GM18520 (cell line): ENCODE data around the gene SDF2.
"Not testable (repeated sequence)": the region's sequence is repeated elsewhere in the genome, so short reads cannot be mapped to it uniquely, and the experiment has no call there.

ENCODE experiments used
- ATAC-seq: cut with Tn5 transposase; IDR thresholded peaks from one replicate; pipeline ENCODE4 v1.9.1; 2021; ENCODE audit not compliant: unreplicated experiment

Gene SDF2

DNA sequence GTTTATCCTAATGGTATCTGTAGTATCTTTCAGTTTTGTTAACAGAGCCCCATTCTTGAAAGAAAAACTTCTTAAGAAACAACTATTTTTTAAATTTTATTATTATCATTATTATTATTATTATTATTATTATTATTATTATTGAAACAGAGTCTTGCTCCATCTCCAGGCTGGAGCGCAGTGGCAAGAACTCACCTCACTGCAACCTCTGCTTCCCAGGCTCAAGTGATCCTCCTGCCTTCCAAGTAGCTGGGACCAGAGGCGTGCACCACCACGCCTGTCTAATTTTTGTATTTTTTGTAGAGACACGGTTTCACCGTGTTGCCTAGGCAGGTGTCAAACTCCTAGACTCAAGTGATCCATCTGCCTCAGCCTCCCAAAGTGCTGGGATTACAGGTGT, 23.7 kb upstream of the SDF2 start:
- no peak for ATAC-seq

GRCh38 chr17:28684963-28685362, 23.3 kb upstream of the SDF2 start:
- ATAC-seq = no peak

DNA sequence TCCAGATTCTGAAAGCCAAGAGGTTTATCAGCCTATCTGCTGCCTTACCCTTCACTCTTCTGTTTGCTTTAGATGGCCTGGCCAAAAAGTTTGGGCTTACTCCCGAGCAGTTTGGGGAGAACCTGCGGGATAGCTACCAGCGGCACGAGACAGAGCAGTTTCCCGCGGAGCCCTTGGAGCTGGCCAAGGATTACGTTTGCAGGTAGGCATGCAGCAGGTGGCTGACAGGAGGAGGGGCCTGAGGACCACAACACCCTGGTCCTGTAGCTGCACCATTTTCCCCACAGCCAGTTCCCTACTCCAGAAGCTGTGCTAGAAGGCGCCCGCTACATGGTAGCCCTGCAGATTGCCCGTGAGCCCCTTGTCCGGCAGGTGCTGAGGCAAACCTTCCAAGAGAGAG, 20.9 kb upstream of the SDF2 start:
- no peak for ATAC-seq

DNA sequence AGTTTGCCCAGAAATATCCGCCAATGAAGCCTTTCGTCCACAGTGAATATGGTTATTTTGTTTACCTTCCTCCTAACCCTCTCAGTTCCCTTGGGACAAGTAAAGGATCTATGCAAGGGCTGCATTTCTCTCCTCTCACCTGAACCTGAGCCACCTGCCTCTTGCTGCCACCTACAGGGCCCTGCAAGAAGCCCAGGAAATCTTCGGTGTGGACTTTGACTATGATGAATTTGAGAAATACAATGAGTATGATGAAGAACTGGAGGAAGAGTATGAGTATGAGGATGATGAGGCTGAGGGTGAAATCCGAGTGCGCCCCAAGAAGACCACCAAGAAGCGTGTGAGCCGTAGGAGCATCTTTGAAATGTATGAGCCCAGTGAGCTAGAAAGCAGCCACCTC, 14.3 kb upstream of the SDF2 start:
- ATAC-seq = no peak

GRCh38 chr17:28675490-28675889, 13.8 kb upstream of the SDF2 start:
- ATAC-seq = no peak

DNA sequence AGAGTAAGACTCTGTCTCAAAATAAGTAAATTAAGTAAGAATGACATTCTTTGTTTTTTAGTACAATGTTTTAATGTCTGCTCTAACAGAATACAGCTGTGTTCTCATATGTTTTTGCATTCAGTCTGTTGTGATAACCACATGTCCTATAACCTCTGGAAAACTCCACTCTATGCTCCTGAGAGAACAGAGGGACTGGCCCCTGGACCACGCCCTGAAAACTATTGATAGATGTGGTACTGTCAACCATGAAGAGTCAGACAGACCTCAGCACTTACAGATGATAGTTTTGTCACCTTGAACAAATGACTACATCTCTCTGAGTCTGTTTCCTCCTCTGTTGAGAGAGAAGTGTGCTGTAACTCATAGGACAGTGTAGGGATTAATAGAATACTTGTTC, 8.2 kb upstream of the SDF2 start:
- no peak for ATAC-seq

DNA sequence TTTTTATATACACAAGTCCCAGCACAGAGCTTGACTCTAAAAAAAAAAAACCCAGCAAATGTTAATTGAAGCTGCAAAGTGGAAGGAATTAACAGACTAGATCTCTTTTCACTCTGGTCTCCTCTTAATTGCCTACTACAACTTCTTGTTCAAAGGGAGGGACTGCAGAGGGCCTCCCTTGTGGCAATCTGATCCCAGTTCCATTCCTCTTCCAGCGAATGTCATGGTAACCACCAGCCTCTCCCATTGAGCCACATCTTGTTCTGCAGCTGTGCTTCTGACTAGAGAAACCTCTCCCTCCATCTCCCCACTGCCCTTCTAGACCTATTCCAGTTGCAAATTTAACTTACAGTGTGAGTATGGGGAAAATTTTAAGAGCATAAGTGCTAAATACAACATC, 6.2 kb upstream of the SDF2 start:
- ATAC-seq = no peak

GRCh38 chr17:28665994-28666393, 4.3 kb upstream of the SDF2 start:
- no peak for ATAC-seq

GRCh38 chr17:28663723-28664122, 2.0 kb upstream of the SDF2 start:
- no peak for ATAC-seq

DNA sequence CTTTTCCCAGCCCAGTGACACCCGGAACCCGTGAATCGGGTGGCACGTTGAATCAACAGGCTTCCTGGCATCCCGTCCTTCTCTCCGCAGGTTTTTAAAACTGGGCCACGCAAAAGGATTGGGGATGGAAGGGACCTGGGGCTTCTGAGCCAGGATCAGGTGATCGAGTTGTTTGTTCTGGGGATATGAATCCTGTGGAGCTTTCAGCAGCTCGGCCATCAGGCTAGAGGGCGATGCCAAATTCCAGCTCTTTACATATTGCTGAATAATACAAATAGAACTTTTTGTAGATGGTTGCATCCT, 772 bp upstream of the SDF2 start:
- ATAC-seq = no peak

- ATAC-seq = not testable (repeated sequence)
Measured at GRCh38 chr17:28659497-28659881, 2.2 kb downstream of the SDF2 start.

DNA sequence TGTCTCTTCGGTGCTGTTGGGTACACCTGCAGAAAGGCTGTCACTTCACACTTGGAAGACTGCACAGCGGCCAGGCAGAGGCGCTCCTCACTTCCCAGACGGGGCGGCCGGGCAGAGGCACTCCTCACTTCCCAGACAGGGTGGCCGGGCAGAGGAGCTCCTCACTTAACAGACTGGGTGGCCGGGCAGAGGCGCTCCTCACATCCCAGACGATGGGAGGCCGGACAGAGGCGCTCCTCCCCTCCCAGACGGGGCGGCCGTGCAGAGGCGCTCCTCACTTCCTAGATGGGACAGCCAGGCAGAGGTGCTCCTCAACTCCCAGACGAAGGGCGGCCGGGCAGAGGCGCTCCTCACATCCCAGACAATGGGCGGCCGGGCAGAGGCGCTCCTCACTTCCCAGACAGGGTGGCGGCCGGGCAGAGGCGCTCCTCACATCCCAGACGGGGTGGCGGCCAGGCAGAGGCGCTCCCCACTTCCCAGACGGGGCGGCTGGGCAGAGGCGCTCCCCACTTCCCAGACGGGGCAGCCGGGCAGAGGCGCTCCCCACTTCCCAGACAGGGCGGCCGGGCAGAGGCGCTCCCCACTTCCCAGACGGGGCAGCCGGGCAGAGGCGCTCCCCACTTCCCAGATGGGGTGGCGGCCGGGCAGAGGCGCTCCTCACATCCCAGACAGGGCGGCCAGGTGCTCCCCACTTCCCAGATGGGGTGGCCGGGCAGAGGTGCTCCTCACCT, 2.8 kb downstream of the SDF2 start:
- ATAC-seq = not testable (repeated sequence)

DNA sequence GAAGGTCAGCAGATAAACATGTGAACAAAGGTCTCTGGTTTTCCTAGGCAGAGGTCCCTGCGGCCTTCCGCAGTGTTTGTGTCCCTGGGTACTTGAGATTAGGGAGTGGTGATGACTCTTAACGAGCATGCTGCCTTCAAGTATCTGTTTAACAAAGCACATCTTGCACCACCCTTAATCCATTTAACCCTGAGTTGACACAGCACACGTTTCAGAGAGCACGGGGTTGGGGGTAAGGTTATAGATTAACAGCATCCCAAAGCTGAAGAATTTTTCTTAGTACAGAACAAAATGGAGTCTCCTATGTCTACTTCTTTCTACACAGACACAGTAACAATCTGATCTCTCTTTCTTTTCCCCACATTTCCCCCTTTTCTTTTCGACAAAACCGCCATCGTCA, 3.4 kb downstream of the SDF2 start:
- ATAC-seq = not testable (repeated sequence)

GRCh38 chr17:28657756-28658155, 4.0 kb downstream of the SDF2 start:
- no peak for ATAC-seq

GRCh38 chr17:28655160-28655559, 6.5 kb downstream of the SDF2 start:
- ATAC-seq = no peak

DNA sequence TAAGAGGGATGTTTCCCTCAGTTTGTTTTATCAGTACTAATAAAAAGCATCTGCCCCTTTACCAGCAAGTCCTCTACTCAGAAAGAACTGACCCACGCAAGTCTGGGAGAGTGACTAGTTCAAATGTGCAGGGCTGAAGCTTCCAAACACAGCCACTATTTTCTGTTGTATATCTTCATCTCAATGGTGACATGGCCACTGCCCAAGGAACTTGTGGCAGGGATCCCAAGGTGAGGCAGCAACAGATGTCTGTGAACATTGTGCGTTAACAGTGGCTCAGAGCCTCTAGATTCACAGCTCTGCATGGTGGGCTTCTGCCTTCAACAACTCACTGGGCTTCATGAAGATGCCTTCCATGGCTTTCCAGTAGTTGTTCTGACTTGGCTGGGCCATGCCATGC, 13.0 kb downstream of the SDF2 start:
- ATAC-seq = no peak

- no peak for ATAC-seq
Measured at GRCh38 chr17:28646039-28646754, 15.5 kb downstream of the SDF2 start.

DNA sequence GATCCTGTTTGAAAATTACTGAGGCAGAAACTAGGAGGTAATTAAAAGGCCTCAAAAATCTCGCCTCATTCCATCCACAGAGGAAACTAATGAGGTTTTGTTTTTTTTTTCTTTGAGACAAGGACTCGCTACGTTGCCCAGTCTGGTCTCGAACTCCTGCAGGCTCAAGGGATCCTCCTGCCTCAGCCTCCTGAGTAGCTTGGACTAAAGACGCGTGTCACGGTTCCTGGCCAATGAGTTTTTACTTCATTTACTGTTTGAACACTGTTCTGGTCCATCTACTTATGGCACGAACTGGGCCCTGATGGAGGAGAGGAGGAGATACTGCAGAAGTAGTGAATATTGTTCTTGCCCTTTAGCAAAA, 16.1 kb downstream of the SDF2 start:
- no peak for ATAC-seq

GRCh38 chr17:28644787-28645575, 16.7 kb downstream of the SDF2 start, which contains the start of gene BLTP2:
TSS of gene BLTP2 (minus strand) at chr17:28645158. CDS start at chr17:28645056, 102 bp downstream.
- ATAC-seq = peak; percentile 86

DNA sequence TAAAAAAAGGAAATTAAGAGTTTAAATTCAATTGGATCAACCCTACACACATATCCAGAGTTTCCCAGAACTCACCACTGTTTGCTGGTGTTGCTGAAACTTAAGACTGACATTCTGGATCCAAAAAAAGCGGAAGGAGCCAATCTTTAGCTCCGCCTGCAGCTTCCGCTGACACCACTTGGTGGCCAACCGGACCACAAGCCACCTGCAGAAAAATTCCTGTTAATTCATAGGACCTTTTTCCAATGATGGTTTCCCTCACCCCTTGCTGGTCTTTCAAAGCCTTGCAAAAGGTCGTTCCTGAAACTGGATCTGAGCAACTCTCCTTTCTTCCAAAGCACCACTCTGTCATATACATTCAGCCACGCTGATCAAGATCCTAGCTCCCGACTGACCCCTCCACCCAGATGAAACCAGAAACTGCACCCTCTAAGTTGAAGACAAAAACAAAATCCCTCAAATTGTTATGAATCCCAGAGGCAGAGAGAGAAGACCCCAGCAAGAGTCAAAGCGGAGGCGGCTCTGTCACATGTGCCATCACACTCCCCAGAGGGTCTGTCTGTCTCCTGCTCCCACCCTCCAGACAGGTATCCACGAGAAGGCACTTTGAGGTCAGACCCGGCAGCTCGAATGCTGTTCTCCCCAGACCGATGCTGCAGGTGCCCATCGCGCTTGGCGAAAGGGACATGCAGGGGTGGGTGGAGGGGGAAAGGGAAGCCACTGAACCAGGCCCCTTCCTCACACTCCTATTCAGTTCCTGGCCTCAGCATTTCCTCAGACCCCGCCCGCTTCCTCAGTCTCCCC, 17.5 kb downstream of the SDF2 start:
- ATAC-seq = no peak

DNA sequence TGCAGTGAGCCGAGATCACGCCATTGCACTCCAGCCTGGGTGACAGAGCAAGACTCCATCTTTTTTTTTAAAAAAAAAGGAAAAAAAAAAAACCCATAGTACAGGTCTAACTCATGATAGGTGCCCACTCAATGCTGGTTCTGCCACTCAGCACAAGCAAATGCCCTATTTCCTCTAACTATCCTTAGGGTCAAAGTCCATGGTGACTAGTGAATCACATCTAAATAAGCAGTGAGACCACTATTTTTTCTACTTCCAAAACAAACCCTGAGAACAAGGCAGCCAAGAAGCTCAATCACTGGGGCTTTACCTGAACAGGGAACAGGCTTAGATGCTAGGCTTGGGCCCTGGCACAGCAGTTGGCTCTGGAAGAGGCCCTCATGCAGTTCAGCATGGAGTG, 20.1 kb downstream of the SDF2 start:
- no peak for ATAC-seq
